ENCODE results near the gene GABRD.

GABRD gene

GRCh38 chr1:2078170-2078569, 59.0 kb downstream of the GABRD start:
- no peak for DNase-seq

- no peak for DNase-seq
Measured at GRCh38 chr1:2079396-2080085, 60.4 kb downstream of the GABRD start.

DNA sequence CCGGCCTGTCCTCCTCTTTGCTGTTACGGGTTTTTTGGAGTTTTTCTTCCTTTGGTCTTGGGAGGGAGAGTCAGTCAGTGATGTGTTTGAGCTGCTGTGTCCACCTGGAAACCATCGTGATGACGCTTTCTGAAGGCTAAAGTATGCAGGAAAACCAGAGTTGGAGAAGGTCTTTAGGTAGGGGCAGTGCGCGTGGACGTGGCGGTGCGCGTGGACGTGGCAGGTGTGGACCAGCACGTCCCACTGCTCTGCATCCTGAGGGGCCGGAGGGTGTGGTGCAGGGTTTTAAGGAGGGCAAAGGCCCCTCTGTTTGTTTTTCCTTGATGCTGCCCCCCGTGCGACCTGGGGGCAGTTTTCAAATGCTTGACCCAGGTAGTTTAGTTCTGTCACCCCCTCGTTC, 61.0 kb downstream of the GABRD start:
- DNase-seq, result no peak
